Stimulated activated naive CD8-positive, alpha-beta T cell treated with anti-CD3 and anti-CD28 coated beads, Interleukin-15, Interleukin-2, amounts not matched to agents 100 ng/mL and 50 ng/mL, for 24 hours (primary cell): ENCODE data around the gene BEAN1.
"Not testable (repeated sequence)": the region's sequence is repeated elsewhere in the genome, so short reads cannot be mapped to it uniquely, and the experiment has no call there.

Source experiments
- H3K27ac Mint-ChIP-seq: one replicate; pipeline ENCODE4 v1.8.0; 2021; ENCODE audit warnings: mild to moderate bottlenecking, mixed read lengths
- H3K27me3 Mint-ChIP-seq: one replicate; pipeline ENCODE4 v1.8.0; 2021; ENCODE audit warnings: mixed read lengths
- H3K36me3 Mint-ChIP-seq: one replicate; pipeline ENCODE4 v1.8.0; 2021; ENCODE audit warnings: low read depth, mixed read lengths
- H3K4me1 Mint-ChIP-seq: one replicate; pipeline ENCODE4 v1.8.0; 2021; ENCODE audit warnings: low read depth, mixed read lengths
- H3K4me3 Mint-ChIP-seq: one replicate; pipeline ENCODE4 v1.8.0; 2021; ENCODE audit warnings: mild to moderate bottlenecking, mixed read lengths
- H3K9me3 Mint-ChIP-seq: one replicate; pipeline ENCODE4 v1.8.0; 2021; ENCODE audit warnings: mixed read lengths

BEAN1 gene

GRCh38 chr16:66501563-66501962 is 74.5 kb downstream of the BEAN1 start:
- H3K36me3 Mint-ChIP-seq, H3K27me3 Mint-ChIP-seq, H3K9me3 Mint-ChIP-seq, H3K4me3 Mint-ChIP-seq, H3K4me1 Mint-ChIP-seq, H3K27ac Mint-ChIP-seq: not testable (repeated sequence)

GRCh38 chr16:66502020-66502913 is 75.2 kb downstream of the BEAN1 start:
- Mint-ChIP-seq H3K4me3 (no peak overlapping the region), H3K27me3 (no peaks in the 10 kb centered on the region), H3K4me1 (no peaks in the 10 kb centered on the region), H3K36me3 (no peaks in the 10 kb centered on the region), H3K9me3 (no peaks in the 10 kb centered on the region), H3K27ac (no peak overlapping the region)

GRCh38 chr16:66503030-66503429 is 75.9 kb downstream of the BEAN1 start:
- Mint-ChIP-seq H3K36me3 (no peaks in the 10 kb centered on the region), H3K4me3 (no peak overlapping the region), H3K27ac (no peak overlapping the region), H3K9me3 (no peaks in the 10 kb centered on the region), H3K4me1 (peaks cover 1% of the 10 kb centered on the region), H3K27me3 (no peaks in the 10 kb centered on the region)

GRCh38 chr16:66503612-66504011 is 76.5 kb downstream of the BEAN1 start:
- H3K4me3 Mint-ChIP-seq: no peak overlapping the region
- no peaks in the 10 kb centered on the region for H3K9me3 Mint-ChIP-seq
- H3K36me3 Mint-ChIP-seq: no peaks in the 10 kb centered on the region
- peaks cover 7% of the 10 kb centered on the region for H3K4me1 Mint-ChIP-seq
- H3K27me3 Mint-ChIP-seq: no peaks in the 10 kb centered on the region
- no peak overlapping the region for H3K27ac Mint-ChIP-seq

GRCh38 chr16:66507731-66508239 is 80.7 kb downstream of the BEAN1 start:
- Mint-ChIP-seq H3K4me1 (peaks cover 14% of the 10 kb centered on the region), H3K36me3 (peaks cover 6% of the 10 kb centered on the region), H3K9me3 (no peaks in the 10 kb centered on the region), H3K27me3 (no peaks in the 10 kb centered on the region), H3K27ac (no peak overlapping the region), H3K4me3 (no peak overlapping the region)

- no peak overlapping the region for H3K27ac Mint-ChIP-seq
- H3K4me3 Mint-ChIP-seq: no peak overlapping the region
- no peaks in the 10 kb centered on the region for H3K9me3 Mint-ChIP-seq
- H3K27me3 Mint-ChIP-seq: no peaks in the 10 kb centered on the region
- peaks cover 14% of the 10 kb centered on the region for H3K4me1 Mint-ChIP-seq
- peaks cover 6% of the 10 kb centered on the region for H3K36me3 Mint-ChIP-seq
These were observed 81.3 kb downstream of the BEAN1 start for GRCh38 chr16:66508248-66508913.

DNA sequence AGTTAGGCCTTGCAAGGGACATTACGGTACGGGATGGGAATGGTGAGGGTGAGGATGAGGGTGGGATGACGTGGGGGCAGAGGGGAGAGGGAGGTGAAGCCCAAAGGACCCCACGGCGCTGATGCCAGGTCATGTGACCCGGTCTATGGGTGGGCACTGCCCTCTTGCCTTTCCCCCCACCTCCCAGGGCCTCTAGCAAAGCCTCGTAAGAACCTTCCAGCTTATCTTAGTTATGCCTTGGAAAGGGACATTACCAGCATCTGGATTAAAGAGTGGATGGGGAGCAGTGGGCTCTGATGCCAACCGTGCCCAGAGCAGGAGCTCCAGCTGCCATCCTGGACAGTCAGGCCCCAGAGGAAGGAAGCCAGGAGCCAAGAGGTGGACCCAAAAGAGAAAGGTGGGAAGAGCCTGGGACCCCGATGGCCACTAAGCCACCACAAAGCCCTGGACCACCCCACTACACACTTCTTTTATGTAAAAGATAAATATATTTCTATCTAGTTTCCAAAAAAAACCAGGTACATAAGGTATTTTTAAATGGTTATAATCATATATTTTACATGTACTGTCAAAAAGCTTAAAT is 81.9 kb downstream of the BEAN1 start:
- H3K4me1 Mint-ChIP-seq: peaks cover 14% of the 10 kb centered on the region
- H3K27ac Mint-ChIP-seq: no peak overlapping the region
- H3K9me3 Mint-ChIP-seq: no peaks in the 10 kb centered on the region
- no peak overlapping the region for H3K4me3 Mint-ChIP-seq
- peaks cover 6% of the 10 kb centered on the region for H3K36me3 Mint-ChIP-seq
- H3K27me3 Mint-ChIP-seq: no peaks in the 10 kb centered on the region

- H3K27me3 Mint-ChIP-seq: no peaks in the 10 kb centered on the region
- H3K4me1 Mint-ChIP-seq: peaks cover 14% of the 10 kb centered on the region
- H3K4me3 Mint-ChIP-seq: no peak overlapping the region
- H3K27ac Mint-ChIP-seq: no peak overlapping the region
- peaks cover 6% of the 10 kb centered on the region for H3K36me3 Mint-ChIP-seq
- H3K9me3 Mint-ChIP-seq: no peaks in the 10 kb centered on the region
These were observed 82.5 kb downstream of the BEAN1 start for GRCh38 chr16:66509576-66509975.

- Mint-ChIP-seq H3K27me3 (no peaks in the 10 kb centered on the region), H3K9me3 (no peaks in the 10 kb centered on the region), H3K27ac (no peak overlapping the region), H3K36me3 (peaks cover 6% of the 10 kb centered on the region), H3K4me1 (peaks cover 21% of the 10 kb centered on the region), H3K4me3 (no peak overlapping the region)
These were observed 83.2 kb downstream of the BEAN1 start for GRCh38 chr16:66510298-66510697.

DNA sequence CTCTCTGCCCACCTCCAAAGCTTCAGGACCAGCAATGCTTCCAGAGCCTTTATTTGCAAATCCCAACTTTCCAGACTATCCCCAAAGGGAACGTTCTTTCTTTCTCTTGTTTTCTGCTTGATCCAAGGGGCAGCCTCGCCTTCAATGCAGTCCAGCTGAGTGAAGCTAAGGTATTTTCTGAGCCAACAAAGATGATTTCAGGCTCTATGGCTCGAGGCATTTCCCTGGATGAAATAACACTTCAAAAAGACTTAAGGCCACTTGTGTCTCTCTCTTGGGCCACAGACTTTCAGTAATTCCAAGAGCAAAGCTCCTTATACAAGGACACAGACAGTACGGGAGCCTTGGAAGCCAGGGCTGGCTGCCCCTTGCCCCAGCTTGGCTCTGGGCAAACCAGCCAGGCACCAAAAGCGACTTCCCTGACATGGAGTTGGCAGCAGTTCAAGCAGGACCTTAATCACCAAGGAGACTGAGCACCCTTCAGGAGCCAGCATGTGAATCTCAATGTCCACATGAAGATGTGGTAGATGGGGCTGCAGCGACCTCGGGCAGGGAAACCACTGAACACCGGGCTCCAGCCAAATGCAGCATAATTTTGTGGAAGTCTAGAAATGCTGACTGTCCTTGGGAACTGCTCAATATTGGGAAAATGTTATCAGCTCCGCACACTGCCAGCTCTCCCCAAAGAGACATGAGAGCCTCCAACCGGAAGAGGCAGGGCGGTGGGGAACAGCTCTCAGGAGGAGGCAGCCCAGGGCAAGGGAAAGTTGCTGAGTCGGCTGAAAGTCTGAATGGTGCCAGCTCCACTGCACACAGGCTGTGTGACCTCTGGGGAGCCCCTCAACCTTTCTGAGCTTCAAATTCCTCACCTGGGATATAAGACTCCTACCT is 83.9 kb downstream of the BEAN1 start:
- Mint-ChIP-seq H3K9me3 (no peaks in the 10 kb centered on the region), H3K27me3 (no peaks in the 10 kb centered on the region), H3K4me1 (peaks cover 27% of the 10 kb centered on the region), H3K27ac (no peak overlapping the region), H3K36me3 (peaks cover 6% of the 10 kb centered on the region), H3K4me3 (no peak overlapping the region)

DNA sequence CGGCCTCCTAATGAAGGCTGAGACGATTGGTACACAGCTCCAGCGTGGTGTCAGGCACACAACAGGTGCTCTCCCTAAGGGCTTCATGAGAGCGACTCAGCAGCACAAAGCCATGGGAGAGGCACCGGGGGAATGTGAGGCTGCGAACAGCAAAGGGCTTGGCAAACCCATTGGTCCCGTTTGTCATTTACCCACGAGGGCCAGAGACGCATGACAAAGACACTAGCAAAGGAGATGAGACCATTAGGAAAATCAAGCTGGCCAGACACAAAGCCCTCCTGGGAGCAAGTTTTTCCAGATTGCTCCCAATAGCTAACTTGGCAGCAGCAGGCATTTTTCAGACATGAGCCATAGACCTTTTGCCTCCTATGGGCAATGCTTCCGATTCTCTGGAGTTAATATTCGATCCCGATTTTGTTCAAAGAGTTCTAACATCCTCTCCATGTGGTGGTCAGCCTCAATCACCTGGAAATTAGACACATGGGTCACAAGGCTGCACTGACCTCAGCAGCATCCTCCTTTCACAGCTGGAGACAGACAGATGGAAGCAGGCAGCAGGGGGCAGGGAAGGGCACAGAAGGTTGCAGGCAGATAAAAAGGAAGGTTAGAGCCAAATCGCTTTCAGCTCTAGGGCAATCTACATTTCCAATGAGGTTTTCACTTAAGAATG is 84.6 kb downstream of the BEAN1 start:
- Mint-ChIP-seq H3K4me1 (peaks cover 35% of the 10 kb centered on the region), H3K36me3 (peaks cover 6% of the 10 kb centered on the region), H3K27ac (no peak overlapping the region), H3K9me3 (no peaks in the 10 kb centered on the region), H3K4me3 (no peak overlapping the region), H3K27me3 (no peaks in the 10 kb centered on the region)

DNA sequence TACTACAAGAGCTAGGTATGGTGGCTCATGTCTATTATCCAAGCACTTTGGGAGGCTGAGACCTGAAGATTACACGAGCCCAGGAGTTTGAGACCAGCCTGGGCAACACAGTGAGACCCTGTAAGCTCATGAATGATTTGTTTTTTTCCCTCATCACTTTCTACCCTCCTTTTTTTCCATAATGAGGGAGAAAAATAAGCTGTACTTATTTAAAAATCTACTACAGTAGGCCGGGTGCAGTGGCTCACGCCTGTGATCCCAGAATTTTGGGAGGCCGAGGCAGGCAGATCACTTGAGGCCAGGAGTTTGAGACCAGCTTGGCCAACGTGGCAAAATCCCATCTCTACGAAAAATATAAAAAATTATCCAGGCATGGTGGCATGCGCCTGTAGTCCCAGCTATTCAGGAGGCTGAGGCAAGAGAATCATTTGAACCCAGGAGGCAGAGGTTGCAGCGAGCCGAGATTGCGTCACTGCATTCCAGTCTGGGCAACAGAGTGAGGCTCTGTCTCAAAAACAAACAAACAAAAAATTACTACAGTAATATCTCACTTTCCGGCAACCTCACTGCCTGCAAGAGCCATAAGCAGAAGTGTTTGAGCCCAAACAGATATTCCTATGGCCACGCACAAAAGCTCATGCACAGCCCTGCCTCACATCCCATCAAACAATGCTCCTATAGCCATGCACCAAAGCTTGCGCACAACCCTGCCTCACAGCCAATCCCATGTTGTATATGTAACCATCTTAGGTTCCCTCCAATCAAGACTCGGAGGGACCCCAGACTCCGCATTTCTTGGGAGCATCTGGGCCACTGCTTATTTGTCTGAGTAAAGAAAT is 85.4 kb downstream of the BEAN1 start:
- no peaks in the 10 kb centered on the region for H3K9me3 Mint-ChIP-seq
- H3K36me3 Mint-ChIP-seq: peaks cover 6% of the 10 kb centered on the region
- H3K27me3 Mint-ChIP-seq: no peaks in the 10 kb centered on the region
- peaks cover 43% of the 10 kb centered on the region for H3K4me1 Mint-ChIP-seq
- H3K27ac Mint-ChIP-seq: no peak overlapping the region
- no peak overlapping the region for H3K4me3 Mint-ChIP-seq

- Mint-ChIP-seq H3K36me3 (peaks cover 6% of the 10 kb centered on the region), H3K27ac (no peak overlapping the region), H3K4me1 (peaks cover 47% of the 10 kb centered on the region), H3K9me3 (no peaks in the 10 kb centered on the region), H3K27me3 (no peaks in the 10 kb centered on the region), H3K4me3 (no peak overlapping the region)
These were observed 86.1 kb downstream of the BEAN1 start for GRCh38 chr16:66513111-66513723.
